Activated naive CD4-positive, alpha-beta T cell treated with Interleukin-2 at 50 U/mL for 16 hours (primary cell): ENCODE data around the gene HOXC12.

Experiments
- DNase-seq: peaks from one replicate; pipeline ENCODE4 v3.0.0-alpha.2; 2020

HOXC12 gene

DNA sequence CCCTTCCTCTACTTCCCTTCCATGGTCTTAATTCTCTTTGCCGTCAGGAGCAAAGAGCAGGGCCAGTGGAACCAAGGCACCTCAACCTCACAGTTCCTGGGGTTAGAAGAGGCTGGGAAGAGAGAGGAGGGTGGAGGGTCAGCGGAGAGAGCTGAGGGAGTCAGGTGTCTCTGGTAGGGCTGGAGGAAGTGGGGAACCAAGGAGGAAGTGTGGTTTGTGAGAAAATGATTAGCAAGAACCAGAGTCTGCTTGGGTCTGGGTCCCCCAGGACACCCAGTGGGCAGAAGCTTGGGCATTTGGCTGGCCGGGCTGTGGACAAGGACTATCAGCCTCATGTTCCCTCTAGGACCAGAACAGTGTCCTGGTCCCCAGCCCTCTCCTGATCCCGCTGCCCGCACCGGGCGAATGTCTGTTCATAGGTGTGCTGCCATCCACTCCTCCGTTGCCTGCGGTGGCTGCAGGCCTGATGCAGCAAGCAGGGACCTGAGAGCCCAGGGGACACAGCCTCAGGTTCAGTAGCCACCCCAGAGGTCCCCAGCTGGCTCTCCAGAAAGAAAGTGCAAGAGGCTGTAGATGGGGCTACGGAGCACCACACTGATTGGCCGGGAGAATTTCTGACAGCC is 2.3 kb downstream of the HOXC12 start:
- no peak for DNase-seq

DNA sequence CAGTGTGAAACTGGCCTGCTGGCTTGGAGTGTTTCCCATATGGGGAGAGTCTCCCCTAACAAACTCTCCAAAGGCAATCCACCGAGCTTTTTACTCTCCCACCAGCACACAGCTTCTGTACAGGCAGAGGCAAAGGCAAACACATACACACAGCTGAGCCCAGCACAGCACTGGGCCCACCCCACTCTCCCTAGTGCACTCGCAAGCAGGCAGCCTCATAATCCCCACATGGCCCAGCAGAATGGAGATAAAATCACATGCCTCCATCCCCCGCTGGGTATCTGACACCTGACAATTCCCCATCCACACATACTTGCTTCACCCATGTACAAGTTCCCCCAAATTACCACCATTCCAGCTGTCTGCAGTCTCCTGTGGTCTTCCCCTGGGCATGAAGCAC is 3.4 kb downstream of the HOXC12 start:
- DNase-seq: no peak

DNA sequence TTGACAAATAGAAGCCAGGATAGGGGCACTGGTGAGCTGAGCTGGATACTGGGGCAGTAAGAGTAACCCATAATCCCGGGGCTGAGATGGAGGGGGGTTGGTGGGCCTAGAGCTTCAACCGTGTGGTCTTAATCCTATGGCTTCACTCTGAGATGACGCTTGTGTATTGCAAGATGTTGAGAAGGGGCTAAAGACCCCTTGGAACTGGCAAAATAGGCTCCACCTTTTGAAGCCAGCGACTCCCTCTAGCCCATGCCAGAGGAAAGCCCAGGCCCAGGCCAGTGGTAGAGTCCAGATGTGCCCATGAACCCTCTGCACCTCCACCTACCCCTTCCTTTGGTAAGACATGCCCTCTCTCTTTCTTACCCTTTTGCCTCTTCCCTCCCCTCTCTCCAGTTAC is 4.6 kb downstream of the HOXC12 start:
- DNase-seq: no peak

DNA sequence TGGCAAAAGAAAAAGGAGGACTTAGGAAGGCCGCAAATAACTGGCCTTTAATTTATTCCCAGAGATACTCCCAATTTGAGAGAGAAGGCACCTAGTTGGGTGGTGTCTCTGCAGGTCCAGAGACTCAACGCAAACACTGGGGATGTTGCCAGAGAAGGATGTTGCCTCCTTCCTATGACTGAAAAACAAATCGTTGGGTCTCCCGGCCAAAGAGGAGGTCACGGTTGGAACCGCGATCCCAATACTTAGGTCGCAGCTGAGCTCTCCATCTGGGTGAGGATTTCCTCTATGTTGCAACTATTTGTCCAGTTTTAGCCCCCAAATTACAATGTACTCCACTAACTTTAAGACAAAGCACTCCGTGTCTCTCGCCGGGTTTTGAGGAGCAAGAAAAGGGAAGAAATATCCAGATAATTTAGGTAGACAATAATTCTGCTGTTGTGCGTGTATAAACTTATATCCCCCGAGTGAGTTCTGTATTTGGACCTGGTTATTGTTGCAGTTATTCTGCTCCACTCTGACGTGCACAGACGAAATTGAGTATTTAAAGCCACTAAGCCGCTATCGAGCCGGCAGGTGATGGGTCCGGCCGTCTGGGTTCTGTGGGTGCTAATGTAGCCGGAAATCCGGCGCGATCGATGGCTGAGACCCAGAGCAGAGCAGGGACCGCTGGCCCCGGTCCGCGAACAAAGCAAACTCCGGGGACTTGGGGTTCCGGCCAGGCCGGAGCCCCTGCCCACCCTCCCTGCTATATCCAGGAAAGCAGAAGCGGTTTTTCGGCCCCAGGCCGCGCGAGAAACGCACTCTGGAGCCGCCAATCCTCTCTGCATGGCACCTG is 5.7 kb downstream of the HOXC12 start:
- DNase-seq: no peak

DNA sequence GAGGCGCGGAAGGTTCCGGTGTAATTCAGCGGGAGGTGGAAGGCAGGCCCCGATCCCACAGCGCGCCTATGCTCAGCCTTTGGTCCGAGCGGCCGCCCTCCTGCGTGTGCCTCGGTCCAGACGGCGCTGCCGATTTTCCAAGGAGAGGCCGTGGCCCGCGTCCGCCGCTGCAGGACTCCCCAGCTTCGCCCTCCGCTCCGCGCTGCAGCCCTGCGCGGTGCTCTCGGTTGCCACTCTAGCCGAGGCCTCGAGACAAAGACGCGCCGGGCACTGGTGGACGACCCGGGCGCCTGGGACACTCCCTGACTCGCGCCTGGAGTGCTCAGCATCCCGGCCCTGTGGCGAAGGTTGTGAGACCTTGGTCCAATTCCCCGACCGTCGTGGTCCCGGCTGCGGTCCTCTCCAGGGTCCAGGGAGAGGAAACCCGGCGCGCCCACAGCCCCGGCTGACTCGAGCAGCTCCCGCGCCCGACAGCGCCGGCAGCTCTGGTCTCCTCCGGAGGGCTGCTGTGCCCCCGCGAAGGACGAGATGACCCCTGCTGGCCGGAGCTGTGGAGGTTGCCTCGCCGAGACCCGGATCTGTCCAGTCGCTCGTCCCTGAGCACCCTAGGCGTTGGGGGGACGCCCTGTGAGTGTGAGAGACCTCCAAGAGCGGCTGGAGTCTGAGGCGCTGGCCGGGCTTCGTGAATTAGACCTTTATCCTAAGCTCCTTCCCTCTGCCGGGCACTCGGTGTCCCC is 6.5 kb downstream of the HOXC12 start:
- no peak for DNase-seq

DNA sequence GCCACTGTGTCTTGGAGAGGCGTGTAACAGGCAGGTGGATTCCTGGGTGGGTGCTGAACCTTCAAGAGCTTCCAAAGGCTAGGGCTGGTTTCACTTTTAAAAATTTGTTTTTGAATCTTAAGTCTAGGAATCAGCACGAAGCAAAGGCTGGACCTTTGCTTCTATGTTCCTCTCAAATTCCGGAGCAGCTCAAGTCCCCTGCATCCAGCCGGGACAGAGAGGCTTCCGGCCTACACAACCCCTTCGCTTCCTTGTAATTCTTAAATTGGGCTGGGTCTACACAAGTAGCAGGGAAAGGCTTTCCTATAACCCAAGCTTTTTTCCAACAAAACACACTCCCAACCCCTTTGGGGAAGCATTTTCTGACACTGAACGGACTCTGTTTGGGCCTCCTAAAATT is 8.3 kb downstream of the HOXC12 start:
- no peak for DNase-seq

DNA sequence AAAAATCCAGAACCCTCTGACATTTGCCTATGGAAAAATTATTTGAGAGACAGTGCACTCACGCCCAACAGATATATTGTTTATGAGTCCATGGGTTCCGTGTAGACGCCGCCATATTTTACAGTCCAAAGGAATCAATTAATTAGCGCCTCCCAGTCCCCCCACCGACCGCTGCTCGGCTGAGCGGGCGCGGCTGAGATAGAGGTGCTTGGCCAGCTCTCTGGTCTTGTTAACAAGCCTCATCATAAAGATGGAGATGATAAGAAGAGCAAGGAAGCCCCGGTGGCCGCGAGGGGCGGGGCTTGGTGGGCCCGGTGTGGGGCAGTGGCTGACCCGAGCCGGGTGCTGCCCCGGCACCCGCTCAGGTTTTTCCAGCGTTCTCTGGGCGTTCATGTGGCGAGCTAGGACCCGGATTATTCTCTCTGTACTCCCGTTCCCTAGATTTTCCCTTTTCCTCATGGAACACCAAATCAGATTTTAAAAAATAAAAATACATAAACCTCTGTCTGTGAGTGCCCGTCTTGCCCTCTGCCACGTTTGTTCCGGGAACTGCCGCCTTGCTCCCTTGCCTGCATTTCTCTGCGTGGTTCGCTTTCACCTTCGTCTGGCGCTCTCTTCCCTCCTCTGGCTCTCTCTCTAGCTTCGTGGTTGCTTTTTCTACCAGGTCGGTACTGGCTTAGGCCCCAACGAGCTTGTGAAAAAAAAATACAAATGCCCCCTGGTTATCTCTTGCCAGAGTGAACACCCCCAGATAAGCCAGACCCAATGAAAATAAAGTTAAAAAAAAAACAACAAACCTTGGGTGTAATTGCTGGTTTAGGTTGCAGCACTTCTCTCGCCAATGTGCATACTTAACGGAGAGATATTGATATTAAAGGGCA is 9.0 kb downstream of the HOXC12 start:
- DNase-seq: no peak

DNA sequence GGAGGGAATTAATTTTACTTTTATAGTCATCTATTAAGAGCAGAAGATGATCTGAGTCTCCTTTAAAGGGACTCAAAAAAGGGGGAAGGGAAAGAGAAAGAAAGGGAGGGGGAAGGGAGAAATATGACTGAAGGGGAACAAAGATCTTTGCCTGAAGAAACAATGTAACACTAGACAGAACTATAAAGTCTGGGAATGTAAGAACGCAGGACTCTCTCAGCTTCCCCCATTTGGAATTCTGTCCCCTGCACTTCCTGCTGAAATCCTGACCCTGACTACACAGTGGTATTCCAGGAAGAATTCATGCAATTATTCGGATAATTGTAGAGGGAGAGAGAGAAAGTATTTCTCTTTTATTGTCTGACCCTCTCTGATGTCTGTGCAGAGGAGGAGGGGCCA is 9.6 kb downstream of the HOXC12 start:
- DNase-seq: no peak

DNA sequence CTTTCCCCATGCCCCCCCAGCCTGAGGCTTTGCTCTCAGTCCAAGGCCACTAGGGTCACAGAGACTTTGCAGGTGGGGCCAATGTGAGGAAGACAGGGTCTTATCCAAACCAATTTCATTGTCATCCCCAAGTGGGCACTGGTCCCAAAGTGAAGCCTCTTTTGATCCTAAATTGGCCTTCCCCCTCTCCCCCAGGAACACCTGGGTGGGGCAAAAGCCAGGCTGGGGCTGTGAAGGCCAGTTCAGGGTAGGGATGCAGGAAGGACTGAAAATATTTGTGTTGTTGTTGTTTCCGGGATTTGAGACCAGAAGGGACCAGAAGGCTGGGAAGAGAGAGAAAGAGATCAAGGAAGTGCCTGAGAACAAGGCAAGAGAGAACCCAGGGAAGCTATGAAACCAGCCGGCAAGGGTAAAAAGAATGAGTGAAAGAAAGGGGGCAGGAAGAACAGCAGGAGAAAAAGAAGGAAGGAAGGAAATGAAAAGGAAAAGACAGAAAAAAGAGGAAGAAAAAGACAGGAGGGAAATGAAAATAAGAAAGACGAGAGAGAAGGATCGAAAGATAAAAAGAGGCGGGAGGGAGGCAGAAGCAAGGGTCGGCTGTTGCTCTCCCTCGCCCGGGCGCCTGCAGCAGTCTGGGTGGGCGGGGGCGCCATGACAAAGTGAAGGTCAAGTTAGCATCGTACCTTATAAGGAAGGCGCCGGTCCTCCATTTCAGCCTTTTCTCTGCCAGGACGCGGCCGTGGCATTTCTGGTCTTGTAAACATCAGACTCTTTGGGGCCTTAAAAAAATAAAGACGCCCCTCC is 10.8 kb downstream of the HOXC12 start:
- no peak for DNase-seq

DNA sequence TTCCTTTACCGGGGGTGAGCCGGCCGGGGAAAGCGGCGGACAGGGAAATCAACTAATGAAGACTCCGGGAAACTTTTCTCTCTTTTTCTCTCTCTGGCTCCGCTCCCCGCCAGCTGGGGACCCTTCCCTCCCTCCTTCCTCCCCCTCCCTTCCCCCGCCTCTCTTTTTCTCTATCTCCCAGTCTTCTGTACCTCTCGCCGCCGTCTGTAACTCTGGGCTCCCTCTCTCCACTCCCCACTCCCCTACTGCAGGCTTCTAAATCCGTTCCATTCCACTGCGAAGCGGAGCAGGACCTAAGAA is 11.3 kb downstream of the HOXC12 start:
- DNase-seq: no peak

DNA sequence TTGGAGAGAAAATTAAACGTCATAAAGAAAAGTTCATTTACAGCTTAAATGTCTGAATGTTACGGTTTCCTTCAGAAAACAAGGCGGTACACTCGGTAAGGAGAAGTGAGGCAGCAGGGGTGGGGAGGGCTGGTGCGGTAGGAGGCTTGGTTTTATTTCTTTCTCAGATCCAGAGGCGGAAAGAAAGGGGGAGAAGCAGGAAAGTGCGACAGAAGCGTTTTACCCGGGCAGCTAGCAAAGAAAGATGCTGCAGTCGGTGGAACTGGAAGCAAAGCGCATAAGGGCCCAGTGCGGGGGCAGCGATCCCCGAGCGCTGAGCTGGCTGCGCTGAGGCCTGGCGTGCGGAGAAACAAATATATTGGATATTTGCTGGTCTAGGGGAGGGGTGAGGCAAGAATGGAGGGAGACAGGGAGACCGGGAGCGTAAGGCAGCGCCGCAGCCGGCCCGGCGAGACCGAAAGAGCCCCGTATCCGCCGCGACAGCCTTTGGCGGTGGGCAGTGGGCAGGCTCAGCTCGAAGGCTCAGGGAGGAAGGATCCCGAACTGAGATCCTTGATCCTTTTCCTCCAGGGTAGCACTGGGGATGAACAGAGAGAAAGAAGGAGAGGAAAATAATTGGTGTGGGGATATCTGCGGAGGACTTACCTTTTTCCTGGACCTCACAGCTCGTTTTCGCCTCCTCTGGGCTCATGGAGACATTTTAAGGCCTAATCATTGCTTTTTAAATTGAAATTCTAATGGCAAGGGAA is 11.9 kb downstream of the HOXC12 start:
- no peak for DNase-seq

DNA sequence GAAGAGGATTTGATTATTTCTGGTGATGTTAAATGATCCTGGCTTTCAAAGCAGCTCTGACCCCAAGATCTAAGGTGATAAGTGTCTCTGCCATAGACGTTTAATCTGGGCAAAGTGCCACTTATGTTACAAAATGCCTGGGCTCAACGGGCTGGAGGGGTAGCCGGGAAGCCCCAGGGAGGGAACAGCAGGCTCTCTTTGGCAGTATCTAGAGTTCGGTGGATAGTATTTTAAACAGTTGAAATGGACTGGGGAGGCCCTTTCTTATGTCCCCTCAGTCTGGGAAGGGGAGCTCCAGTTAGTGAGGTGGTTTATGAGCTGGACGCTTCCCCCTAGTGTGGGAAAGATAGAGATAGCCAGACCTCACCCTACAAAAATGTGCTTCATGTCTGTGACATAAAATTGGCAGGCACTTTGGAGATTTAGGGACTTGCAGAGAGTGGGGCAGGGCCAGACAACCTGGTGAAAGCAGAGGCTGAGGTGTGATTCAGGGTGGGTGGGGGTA is 12.8 kb downstream of the HOXC12 start:
- no peak for DNase-seq

DNA sequence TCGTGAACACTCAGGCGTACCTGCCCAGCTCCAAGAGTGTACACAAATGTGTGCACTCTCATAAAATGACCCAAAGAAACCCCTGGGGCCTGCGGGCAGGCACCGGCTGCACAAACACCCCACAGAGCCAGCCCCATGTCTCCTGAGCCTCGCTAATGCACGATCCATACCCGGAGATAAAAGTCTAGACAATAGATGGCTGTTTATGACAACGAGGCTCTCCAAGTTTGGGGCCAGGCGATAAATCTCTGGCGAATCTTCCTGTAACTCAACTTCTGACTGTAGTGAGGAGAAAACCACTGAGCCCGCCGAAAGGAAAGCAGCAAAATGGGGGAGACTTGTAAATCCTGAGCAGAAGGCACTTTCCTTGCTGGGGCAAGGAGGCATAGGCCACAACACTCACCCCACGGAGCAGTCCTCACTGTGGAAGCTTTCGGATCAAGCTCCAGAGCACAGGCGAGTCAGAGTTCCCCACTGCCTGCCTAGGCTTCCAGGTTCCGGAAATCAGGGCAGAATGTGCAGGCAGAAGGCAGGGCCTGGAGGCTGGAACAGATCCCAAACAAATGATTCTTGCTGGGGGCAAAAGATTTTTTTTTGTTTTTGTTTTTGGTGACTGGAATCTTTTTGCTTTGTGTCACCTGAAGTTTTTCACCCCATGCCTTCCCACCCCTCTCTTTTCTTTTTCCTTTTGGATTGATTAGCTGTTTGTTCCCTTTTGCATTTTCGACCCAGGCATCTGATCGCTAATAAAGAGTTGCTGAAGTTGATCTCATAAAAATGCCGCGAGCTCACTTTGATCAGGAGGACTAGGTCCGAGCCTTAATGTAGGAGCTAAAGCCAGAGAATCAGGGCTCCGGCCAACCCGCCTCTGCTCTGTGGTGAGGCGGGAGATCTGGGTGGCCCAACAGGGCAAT is 13.8 kb downstream of the HOXC12 start:
- DNase-seq: no peak

DNA sequence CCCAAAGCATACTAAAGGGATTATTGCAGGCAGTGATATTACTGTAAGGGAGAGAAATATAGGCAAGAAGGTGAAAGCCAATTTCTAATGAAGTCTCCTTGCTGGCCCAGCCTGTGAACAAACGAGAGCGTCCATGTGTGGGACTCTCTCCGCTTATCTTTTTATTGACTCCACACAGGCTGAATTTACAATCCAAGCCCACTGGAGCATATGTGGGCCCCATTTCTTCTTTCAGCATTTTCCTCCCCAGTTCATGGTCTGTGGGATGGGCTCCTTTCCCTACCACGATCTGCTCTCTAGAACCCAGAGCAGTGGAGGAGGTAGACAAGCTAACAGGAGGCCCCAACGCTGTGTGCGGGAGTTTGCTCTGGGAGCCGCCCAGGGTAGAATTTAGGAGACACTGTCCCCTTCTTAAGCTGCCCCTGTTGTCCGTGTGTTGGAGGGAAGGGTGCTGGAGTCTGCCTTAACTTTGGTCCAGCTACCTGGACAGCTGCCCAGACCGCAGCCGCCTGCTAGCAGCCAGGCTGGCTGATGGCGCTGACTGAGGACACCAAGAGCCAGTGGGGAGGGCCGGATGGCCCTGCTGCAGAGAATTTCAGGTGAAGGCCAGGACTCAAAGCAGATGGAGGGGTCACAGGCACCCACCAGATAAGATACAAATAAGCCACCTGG is 15.0 kb downstream of the HOXC12 start:
- DNase-seq: no peak

DNA sequence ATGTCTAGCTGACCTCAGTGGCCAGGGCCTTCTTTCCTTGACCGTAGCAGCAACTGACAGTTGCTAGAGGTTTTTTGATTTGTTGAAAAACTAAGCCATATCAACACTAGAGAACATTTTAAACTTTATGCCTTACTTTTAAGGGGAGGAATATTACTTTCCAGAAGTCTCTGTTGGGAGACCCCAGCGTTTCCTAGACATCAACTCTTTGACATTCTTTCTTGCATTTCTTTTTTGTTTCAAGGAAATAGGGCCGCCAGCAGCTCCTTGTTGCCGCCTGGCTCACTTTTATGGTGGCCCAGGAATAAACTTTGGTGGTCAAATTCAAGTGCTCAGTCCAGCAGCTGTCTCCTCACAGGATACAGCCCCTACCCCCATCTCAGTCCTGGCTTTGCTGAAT is 15.7 kb downstream of the HOXC12 start:
- DNase-seq: no peak

DNA sequence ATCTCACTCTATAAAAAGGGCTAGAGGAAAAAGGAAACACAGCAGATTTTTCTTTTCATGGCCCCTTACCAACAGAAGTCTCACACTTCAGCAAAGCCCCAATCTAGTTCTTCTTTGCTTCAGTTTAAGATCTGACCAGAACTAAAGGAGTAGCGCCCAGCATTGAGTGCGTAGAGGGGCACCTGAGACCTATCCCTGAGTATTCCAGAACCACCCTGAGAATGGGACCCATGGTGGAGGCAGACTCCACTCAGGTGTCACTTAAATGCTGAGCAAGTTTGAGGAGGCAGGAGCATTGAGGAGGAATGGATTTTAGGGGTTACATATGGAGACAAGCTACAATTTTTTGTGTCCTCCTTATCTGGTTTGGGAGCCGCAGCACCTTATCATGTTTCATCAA is 16.4 kb downstream of the HOXC12 start:
- DNase-seq: no peak

DNA sequence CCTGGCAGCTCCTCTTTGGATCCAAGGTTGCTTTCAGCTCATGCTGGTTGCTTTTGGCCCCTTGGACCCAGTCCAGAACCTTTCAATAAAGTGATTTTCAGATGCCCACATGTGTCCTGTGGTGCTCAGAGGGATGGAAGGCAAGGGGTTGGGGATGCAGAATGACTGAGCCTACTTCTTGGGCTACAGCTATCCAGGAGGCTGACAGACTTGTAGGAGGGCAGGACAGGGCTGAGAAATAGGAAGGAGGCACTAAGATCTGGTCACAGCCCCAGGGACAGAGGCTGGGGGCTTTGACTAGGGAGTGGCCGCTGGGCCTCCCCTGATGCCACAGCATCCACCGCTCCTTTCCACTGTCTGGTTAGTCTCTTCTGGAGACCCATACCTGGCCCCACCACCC is 17.0 kb downstream of the HOXC12 start:
- DNase-seq: no peak

DNA sequence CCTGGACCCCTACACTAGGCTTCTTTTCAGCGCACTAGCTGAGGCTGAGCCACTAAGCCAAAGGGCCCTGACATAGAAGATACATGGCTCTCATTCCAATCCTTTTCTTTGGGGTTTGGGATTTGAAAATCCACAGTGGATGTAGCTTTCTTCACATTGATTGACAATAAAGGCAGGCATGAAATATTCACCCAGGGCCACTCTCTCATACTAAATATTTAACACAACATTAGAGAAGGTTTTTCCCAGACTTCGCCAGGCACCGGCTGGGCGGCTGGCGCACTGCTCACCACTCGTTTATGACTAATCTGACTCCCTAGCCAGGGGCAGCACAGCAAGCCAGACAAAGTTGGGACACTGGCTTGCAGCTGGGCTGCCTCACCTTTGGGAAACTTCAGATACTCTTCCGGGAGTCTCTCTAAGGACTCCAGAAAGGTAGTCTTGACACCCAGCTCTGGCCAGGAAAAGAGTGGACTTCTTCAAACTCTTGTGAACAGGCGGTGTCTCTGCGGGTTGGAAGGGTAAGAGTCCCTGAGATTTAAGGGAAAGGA is 17.5 kb downstream of the HOXC12 start:
- DNase-seq: no peak

DNA sequence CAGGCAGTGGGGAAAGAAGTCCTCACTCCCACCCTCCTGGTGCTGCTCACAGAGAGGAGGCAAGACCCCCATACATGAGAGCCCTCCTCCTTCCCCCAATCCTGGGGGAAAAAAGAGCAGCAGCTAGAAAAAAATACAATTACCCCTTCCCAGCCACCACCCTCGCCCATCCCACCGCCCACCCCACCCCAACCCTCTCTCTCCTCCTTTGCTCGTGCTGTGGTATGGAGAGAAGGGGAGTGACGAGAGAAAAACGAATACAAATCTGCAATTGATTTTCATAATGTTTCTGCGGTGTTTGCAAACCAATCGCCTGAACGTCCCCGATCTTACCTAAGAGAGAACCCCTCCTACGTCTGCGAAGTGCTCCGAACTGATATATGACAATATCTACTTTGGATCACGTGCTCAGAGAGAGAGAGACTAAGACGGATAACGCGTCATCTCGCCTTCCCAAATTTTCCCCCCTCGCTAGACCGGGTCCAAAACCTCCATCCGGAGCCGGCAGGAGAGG is 18.1 kb downstream of the HOXC12 start, which contains the start of gene HOXC11:
TSS of gene HOXC11 (plus strand) at position 405 of the 514 bp plus-strand sequence. CDS start 116 bp downstream, outside the sequence.
- DNase-seq: no peak
